Omental fat pad (tissue), 4 donors: ENCODE results near the gene FKBP2. TPM values are rescaled to one million over a fixed set of nuclear protein-coding genes. Genes with fewer than 3 reads are reported as not detected.

ENCODE experiments used
- ATAC-seq: fragments of 150-250 bp; one replicate; pipeline ENCODE4 v1.9.1; 2016; ENCODE audit warnings: mild to moderate bottlenecking, moderate library complexity; ENCODE audit not compliant: low FRiP score
- DNase-seq: peaks from one replicate; pipeline ENCODE4 v3.0.0-alpha.2; 2019; ENCODE audit warnings: low spot score
- total RNA-seq, 4 donors: library from RNA; depleted of rRNA; stranded (reverse); fragments of >200 nt; gene quantifications; one replicate each; pipeline ENCODE4 v1.1.0, GENCODE V29; 2016
- TF ChIP-seq, protein P1 (sequence below), 3 donors: fragments of 450-650 bp; IDR thresholded peaks; one replicate each; pipeline ENCODE4 v1.5.1; 2016 to 2017; ENCODE audit warnings: antibody characterized with exemption in 3 of 3, mild to moderate bottlenecking in 3 of 3, moderate library complexity in 2 of 3

Gene FKBP2
- total RNA-seq, 4 donors from 2014 or later = 41.8 to 78.5 (median 49.5) TPM

DNA sequence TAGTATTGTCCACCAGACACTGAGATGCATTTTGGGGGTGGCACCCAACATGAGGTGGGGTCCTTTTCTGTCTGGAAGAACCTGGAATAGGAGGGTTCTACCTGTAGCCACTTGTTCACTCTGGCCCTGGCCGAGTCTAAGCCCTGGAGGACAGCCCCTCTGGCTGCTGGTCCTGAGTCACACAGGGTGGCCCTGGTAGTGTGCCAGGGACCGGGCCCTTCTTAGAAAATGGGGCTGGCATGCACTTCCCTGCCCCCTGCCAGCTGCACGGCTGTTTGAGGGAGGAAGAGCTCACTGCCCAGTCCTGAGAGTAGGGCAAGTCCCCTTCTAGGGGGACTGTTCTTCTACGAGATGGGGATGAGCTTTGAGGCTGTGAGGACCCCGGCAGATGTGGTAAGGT lies 12.6 kb downstream of the FKBP2 start:
- TF ChIP-seq, protein P1, sequence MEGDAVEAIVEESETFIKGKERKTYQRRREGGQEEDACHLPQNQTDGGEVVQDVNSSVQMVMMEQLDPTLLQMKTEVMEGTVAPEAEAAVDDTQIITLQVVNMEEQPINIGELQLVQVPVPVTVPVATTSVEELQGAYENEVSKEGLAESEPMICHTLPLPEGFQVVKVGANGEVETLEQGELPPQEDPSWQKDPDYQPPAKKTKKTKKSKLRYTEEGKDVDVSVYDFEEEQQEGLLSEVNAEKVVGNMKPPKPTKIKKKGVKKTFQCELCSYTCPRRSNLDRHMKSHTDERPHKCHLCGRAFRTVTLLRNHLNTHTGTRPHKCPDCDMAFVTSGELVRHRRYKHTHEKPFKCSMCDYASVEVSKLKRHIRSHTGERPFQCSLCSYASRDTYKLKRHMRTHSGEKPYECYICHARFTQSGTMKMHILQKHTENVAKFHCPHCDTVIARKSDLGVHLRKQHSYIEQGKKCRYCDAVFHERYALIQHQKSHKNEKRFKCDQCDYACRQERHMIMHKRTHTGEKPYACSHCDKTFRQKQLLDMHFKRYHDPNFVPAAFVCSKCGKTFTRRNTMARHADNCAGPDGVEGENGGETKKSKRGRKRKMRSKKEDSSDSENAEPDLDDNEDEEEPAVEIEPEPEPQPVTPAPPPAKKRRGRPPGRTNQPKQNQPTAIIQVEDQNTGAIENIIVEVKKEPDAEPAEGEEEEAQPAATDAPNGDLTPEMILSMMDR (IDR thresholded peaks at IDR 0.05) = no peak
- ATAC-seq (no peak), DNase-seq (no peak)

DNA sequence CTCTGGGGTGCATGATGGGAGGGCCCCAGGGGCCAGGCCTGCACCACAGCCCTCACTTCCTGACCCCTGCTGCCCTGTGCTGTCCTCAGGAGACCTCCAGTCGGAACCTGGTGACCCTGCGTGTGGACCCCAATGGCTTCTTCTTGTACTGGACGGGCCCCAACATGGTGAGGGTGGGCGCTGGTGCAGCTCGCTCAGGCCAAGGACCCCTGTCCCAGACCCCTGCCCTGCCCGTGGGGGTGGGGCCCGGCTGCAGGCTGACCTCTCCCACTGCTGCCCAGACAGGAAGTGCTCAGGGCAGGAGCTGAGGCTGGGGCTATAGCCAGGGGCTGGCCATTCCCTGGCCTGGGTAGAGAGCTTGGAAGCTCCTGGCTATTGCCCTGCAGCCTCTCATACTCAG lies 13.4 kb downstream of the FKBP2 start:
- TF ChIP-seq, protein P1 (IDR thresholded peaks at IDR 0.05) = no peak
- DNase-seq (no peak), ATAC-seq (no peak)

DNA sequence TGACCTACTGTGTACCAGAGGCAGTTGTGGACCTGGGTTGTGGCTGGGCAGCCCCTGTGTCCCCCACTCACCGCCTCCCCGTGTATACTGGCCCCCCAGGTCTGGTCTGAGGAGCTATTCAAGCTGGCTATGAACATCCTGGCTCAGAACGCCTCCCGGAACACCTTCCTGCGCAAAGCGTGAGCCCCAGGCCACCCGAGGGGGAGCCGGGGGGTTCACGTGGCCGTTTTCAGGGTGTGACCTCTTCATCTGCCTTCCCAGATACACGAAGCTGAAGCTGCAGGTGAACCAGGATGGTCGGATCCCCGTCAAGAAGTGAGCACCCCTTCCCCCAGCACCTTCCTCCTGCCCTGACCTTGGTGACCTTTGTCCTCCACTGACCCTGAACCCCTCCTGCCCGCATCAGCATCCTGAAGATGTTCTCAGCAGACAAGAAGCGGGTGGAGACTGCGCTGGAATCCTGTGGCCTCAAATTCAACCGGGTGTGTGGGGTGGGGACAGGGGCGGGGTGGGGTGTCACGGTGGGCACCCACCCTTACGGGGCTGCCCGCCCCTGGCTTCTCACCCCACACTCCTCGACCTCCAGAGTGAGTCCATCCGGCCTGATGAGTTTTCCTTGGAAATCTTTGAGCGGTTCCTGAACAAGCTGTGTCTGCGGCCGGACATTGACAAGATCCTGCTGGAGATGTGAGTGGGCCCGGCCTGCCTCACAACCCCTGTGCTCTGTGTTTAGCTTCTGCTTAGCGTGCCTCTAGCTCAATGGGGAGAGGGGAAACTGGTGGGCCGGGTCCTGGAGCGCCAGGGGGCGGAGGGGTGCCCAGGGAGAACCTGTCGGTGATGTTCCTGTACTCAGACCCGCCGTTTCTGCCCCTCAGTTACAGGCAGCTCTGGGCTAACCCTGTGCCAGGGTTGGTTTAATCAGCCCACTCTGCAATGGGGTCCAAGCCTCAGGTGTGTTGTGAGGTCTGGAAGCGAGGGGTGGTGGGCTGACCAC lies 14.5 kb downstream of the FKBP2 start:
- ATAC-seq = no peak
- TF ChIP-seq, protein P1 (IDR thresholded peaks at IDR 0.05) = no peak

DNA sequence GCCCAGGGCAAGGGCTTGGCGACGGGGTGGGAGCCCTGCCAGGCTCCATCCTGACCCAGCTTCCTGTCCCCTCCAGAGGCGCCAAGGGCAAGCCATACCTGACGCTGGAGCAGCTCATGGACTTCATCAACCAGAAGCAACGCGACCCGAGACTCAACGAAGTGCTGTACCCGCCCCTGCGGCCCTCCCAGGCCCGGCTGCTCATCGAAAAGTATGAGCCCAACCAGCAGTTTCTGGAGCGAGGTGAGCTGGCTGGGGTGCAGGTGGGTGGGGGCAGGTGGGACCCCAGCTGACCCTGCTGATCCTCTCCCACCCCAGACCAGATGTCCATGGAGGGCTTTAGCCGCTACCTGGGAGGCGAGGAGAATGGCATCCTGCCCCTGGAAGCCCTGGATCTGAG lies 15.4 kb downstream of the FKBP2 start:
- TF ChIP-seq, protein P1 (IDR thresholded peaks at IDR 0.05) = no peak
- DNase-seq (no peak), ATAC-seq (no peak)

More for the DNA sequence above, 14.5 kb downstream of the FKBP2 start:
- no peak for DNase-seq

DNA sequence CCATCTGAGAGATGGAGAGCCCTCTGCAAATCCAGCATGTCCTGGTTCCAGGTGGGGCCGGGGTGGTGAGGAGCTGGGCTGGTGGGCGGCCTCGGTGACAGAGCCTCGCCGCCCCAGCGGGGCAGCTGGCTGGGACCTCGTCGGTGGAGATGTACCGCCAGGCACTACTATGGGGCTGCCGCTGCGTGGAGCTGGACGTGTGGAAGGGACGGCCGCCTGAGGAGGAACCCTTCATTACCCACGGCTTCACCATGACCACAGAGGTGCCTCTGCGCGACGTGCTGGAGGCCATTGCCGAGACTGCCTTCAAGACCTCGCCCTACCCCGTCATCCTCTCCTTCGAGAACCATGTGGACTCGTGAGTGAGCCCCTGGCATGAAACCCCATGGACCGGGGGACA lies 17.5 kb downstream of the FKBP2 start:
- TF ChIP-seq, protein P1 (IDR thresholded peaks at IDR 0.05) = no peak
- no peak for DNase-seq
- no peak for ATAC-seq

DNA sequence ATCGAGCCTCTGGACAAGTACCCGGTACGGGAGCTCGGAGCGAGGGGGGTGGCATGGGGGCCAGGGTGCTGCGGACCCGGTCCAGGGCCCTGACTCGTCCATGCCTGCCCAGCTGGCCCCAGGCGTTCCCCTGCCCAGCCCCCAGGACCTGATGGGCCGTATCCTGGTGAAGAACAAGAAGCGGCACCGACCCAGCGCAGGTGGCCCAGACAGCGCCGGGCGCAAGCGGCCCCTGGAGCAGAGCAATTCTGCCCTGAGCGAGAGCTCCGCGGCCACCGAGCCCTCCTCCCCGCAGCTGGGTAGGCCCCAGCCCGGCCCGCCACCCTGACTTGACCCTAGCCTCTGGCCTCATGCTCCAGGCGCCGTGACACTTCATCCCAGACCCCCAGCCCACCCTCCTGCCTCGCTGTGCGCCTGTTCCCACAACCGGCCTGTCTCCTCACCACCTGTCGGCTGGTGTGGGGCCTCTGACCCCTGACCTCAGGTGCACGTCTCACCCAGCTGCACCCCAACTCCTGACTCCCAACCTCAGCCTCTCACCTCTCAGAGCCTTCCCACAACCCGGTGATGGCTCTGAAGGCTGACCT lies 18.1 kb downstream of the FKBP2 start:
- no peak for ATAC-seq
- TF ChIP-seq, protein P1 (IDR thresholded peaks at IDR 0.05) = no peak
- no peak for DNase-seq
